Measurements from ENCODE around the gene SCN4B.
"Not testable (repeated sequence)": the region's sequence is repeated elsewhere in the genome, so short reads cannot be mapped to it uniquely, and the experiment has no call there.

The SCN4B gene

DNA sequence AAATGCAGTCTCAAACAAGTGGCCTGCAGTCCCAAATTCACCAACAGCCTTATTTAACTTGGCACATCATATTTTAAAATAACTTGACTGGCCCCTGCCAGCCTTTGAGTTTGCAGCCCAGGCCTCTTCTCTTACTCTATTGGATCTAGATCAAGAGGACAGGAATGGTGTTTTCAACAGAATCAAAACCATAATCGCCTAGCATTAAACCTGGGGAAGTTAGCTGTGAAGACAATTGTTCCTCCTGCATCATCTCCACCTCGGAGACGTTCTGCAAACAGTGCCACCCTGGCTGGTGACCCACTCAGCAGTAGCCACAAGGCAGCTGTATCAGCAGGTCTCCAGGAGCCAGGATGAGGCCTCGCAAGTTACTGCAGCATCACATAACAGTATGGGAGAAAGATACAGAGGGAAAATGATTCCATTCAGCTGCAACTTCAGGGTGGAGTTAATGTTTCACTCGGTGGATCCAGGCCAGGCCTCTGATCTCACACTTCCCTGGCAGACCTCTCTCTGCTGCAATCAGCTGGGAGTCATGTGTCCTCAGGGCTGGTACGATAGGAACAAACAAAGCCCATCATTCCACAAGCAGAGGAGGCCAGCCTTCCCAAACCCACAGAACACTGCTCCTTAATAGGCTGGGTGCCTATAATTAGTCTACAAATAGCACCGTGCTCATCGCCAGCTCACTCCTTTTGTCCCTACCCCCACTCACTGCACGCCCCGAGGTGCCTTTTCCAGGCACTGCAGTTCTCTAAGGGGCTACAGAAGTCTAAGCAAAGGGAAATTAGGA is 42.4 kb upstream of the SCN4B start:
- TF ChIP-seq, protein P1, sequence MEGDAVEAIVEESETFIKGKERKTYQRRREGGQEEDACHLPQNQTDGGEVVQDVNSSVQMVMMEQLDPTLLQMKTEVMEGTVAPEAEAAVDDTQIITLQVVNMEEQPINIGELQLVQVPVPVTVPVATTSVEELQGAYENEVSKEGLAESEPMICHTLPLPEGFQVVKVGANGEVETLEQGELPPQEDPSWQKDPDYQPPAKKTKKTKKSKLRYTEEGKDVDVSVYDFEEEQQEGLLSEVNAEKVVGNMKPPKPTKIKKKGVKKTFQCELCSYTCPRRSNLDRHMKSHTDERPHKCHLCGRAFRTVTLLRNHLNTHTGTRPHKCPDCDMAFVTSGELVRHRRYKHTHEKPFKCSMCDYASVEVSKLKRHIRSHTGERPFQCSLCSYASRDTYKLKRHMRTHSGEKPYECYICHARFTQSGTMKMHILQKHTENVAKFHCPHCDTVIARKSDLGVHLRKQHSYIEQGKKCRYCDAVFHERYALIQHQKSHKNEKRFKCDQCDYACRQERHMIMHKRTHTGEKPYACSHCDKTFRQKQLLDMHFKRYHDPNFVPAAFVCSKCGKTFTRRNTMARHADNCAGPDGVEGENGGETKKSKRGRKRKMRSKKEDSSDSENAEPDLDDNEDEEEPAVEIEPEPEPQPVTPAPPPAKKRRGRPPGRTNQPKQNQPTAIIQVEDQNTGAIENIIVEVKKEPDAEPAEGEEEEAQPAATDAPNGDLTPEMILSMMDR (IDR thresholded peaks at IDR 0.05; ENCODE audit: extremely low read depth, insufficient read depth, missing control alignments): no peak
- no peak for DNase-seq (ENCODE audit: low spot score)
- in situ Hi-C loops (cut with MboI; ENCODE audit: low pct_unique_long_range_greater_than_20kb, low sequenced_read_pairs, unreplicated experiment): loop anchor here (5.0 kb wide), 1 partner anchor 97 kb away; no protein-coding TSS in a partner anchor

DNA sequence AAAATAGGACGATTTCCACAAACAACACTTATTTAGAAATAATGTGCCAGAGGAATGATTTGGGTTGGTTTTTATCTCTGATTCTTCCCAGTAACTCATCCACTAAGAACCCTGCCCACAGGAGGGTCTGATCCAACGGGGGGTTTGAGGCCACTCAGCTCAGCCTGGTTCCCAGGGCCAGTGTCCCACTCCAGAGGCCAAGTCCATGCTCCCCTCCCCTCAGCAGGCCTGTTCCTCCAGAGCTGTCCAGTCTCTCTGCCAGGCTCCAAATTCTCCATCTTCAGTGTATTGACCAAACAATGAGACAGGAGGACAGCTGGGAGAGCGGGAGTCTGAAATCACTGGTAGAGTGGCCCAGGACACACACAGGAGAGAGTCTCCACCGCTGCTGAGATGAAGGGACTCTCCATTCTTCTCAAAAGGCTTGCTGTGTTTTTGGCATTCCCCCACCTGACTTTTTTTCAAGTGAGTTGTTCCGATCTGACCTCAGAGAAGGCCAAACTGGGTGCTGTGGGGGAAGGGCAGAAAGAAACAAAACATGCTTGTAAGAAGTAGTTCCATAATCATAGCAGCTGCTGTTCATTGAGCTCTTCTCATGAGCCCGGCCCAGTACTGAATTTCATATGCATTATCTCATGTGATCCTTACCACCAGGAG is 41.4 kb upstream of the SCN4B start:
- TF ChIP-seq, protein P1 (IDR thresholded peaks at IDR 0.05; ENCODE audit: extremely low read depth, insufficient read depth, missing control alignments): no peak
- DNase-seq (ENCODE audit: low spot score): peak; percentile 51
- in situ Hi-C loops (cut with MboI; ENCODE audit: low pct_unique_long_range_greater_than_20kb, low sequenced_read_pairs, unreplicated experiment): no loop called here

DNA sequence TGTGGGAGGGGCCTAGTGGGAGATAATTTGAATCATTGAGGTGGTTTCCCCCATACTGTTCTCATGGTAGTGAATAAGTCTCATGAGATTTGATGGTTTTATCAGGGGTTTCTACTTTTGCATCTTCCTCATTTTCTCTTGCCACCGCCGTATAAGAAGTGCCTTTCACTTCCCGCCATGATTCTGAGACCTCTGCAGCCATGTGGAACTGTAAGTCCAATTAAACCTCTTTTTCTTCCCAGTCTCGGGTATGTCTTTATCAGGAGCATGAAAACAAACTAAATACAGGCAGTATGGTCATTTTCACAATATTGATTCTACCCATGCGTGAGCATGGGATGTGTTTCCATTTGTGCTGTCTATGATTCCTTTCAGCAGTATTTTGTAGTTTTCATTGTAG is 40.2 kb upstream of the SCN4B start:
- DNase-seq (ENCODE audit: low spot score); in situ Hi-C loops (cut with MboI; ENCODE audit: low pct_unique_long_range_greater_than_20kb, low sequenced_read_pairs, unreplicated experiment): not testable (repeated sequence)

DNA sequence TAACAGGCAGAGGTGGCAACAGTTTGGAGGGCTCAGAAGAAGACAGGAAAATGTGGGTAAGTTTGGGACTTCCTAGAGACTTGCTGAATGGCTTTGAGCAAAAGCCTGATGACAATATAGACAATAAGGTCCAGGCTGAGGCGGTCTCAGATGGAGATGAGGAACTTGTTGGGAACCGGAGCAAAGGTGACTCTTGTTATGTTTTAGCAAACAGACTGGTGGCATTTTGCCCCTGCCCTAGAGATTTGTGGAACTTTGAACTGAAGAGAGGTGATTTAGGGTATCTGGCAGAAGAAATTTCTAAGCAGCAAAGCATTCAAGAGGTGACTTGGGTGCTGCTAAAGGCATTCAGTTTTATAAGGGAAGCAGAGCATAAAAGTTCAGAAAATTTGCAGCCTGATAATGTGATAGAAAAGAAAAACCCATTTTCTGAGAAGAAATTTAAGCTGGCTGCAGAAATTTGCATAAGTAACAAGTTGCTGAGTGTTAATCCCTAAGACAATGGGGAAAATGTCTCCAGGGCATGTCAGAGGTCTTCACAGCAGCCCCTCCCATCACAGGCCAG is 38.4 kb upstream of the SCN4B start:
- in situ Hi-C loops (cut with MboI; ENCODE audit: low pct_unique_long_range_greater_than_20kb, low sequenced_read_pairs, unreplicated experiment): not testable (repeated sequence)

DNA sequence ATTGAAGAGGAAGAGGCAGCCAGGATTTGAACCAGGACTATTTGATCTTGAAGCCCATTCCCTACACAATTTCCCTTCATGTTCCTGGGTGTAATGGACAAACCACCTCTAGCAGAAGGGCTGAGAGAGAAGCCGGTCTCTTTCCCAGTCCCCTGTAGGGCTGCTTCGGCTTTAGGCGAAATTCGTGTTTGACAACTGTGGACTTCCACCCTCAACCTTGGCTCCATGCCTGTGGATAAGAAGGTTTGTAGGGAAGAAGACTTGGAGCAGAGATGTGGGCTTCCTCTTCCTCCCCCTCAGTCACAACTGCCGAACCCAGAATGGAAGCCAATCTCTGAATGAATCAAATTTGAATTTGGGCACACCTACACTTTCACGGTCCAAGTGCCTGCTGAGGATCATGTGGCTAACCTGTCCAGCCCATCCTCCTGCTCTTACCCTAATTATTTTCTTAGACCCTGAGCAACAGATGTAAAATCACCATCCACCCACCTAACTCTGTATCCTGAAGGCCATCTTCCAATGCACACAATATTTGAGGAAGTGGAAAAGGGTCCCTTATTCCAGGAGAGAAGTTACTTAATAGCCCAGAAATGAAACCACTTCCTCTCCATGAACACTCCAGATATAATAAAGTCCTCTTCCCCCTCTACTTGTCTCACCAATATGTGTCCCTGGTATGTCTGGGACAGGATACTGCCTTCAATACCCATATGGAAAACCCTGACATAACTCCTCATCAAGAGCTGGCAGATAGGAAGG is 33.9 kb upstream of the SCN4B start:
- TF ChIP-seq, protein P1 (IDR thresholded peaks at IDR 0.05; ENCODE audit: extremely low read depth, insufficient read depth, missing control alignments): no peak
- in situ Hi-C loops (cut with MboI; ENCODE audit: low pct_unique_long_range_greater_than_20kb, low sequenced_read_pairs, unreplicated experiment): no loop called here
- no peak for DNase-seq (ENCODE audit: low spot score)

More for the DNA sequence above, 38.4 kb upstream of the SCN4B start:
- DNase-seq (ENCODE audit: low spot score): not testable (repeated sequence)

DNA sequence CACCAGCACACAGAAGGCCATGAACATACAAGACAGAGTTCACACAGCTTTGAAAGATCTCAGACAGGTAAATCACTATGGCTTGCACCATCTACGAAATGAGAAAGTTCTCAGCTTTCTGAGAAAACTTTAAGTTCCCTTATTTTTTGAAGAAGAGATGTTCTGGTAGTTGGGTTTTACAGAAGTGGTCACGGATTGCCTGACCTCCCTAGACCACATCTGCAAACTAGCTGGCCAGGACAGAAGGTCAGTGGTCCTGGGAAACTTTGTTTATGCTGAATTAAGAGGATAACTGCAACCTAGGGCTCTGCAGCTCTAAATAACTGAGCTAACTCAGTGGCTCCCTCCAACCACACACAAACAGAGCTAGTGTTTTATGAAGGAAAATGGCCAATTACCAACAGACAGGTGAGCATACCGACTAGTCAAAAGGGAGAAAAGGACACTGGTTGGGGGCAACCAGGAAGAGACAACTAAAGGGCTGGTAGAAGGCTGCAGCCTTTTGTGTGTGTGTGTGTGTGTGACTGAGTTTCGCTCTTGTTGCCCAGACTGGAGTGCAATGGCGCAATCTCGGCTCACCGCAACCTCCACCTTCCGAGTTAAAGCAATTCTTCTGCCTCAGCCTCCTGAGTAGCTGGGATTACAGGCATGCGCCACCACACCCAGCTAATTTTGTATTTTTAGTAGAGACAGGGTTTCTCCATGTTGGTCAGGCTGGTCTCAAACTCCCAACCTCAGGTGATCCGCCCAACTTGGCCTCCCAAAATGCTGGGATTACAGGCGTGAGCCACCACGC is 32.4 kb upstream of the SCN4B start:
- in situ Hi-C loops (cut with MboI; ENCODE audit: low pct_unique_long_range_greater_than_20kb, low sequenced_read_pairs, unreplicated experiment): no loop called here
- TF ChIP-seq, protein P1 (IDR thresholded peaks at IDR 0.05; ENCODE audit: extremely low read depth, insufficient read depth, missing control alignments): no peak
- DNase-seq (ENCODE audit: low spot score): no peak

DNA sequence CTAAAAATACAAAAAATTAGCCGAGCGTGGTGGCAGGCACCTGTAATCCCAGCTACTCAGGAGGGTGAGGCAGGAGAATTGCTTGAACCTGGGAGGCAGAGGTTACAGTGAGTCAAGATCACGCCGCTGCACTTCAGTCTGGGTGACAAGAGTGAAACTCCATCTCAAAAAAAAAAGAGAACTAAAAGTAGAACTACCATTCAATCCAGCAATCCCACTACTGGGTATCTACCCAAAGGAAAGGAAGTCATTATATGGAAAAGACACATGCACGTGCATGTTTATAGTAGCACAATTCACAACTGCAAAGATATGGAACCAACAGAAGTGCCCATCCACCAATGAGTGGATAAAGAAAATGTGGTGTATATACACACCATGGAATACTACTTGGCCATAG is 31.1 kb upstream of the SCN4B start:
- DNase-seq (ENCODE audit: low spot score); in situ Hi-C loops (cut with MboI; ENCODE audit: low pct_unique_long_range_greater_than_20kb, low sequenced_read_pairs, unreplicated experiment): not testable (repeated sequence)

All from GM13977 (cell line).